HL-60 (cell line): ENCODE measurements around the gene BMP2K.

Source experiments
- DNase-seq, 2 experiments: peaks; one replicate each; pipeline ENCODE4 v3.0.0-alpha.2; 2010 to 2020; ENCODE audit warnings: low read depth in 1 of 2, low spot score in 1 of 2
- H3K27ac ChIP-seq: fragments of 250-450 bp; sonication (Bioruptor Pico); replicated peaks from 2 replicates; pipeline ENCODE4 v1.5.1; 2020; ENCODE audit warnings: mild to moderate bottlenecking, moderate library complexity
- H3K27me3 ChIP-seq: fragments of 250-450 bp; sonication (Bioruptor Pico); 2 replicates; pipeline ENCODE4 v1.5.1; 2021; ENCODE audit warnings: mild to moderate bottlenecking, moderate library complexity; ENCODE audit not compliant: insufficient read depth, poor library complexity, severe bottlenecking
- H3K4me3 ChIP-seq: replicated peaks from 2 replicates; pipeline ENCODE4 v1.5.1; 2011; ENCODE audit warnings: mild to moderate bottlenecking, control low read depth, low read length; ENCODE audit not compliant: insufficient read depth
- CTCF ChIP-seq: IDR thresholded peaks from one replicate; pipeline ENCODE4 v1.5.1; 2011; ENCODE audit warnings: low read length, control low read depth, inconsistent platforms; ENCODE audit not compliant: insufficient read depth
- GABPA ChIP-seq: IDR thresholded peaks from 2 replicates; pipeline ENCODE4 v1.6.1; 2012; ENCODE audit warnings: low read depth
- POLR2AphosphoS5 ChIP-seq: IDR thresholded peaks from 2 replicates; pipeline ENCODE4 v1.6.1; 2012; ENCODE audit warnings: low read depth
- REST ChIP-seq: IDR thresholded peaks from 2 replicates; pipeline ENCODE4 v1.6.1; 2012; ENCODE audit warnings: low read depth; ENCODE audit not compliant: insufficient replicate concordance
- SPI1 ChIP-seq: IDR thresholded peaks from 2 replicates; pipeline ENCODE4 v1.6.1; 2012; ENCODE audit warnings: low read depth, mild to moderate bottlenecking, borderline replicate concordance

BMP2K gene

GRCh38 chr4:78910612-78911011 lies 134.5 kb downstream of the BMP2K start:
- H3K27me3 ChIP-seq: no peaks in the 10 kb centered on the region
- no peak for TF ChIP-seq GABPA
- no peak for TF ChIP-seq SPI1
- TF ChIP-seq POLR2AphosphoS5: no peak
- no peak for TF ChIP-seq REST
- no peak for TF ChIP-seq CTCF
- no peak overlapping the region for H3K27ac ChIP-seq
- no peak overlapping the region for H3K4me3 ChIP-seq
- DNase-seq: no peak

GRCh38 chr4:78922207-78922606 lies 146.1 kb downstream of the BMP2K start:
- DNase-seq: no peak
- H3K4me3 ChIP-seq: no peak overlapping the region
- H3K27me3 ChIP-seq: no peaks in the 10 kb centered on the region
- TF ChIP-seq REST (no peak), POLR2AphosphoS5 (no peak), CTCF (no peak), GABPA (no peak), SPI1 (no peak)
- no peak overlapping the region for H3K27ac ChIP-seq

- Histone ChIP-seq H3K27ac (no peak overlapping the region), H3K27me3 (no peaks in the 10 kb centered on the region), H3K4me3 (no peak overlapping the region)
- DNase-seq: no peak
- TF ChIP-seq SPI1 (no peak), CTCF (no peak), GABPA (no peak), REST (no peak), POLR2AphosphoS5 (no peak)
Observed at GRCh38 chr4:78923464-78924312, 147.5 kb downstream of the BMP2K start.
